IPS-NIHi11 (cell line): ENCODE measurements around the gene VAMP2.

Source experiments
- DNase-seq: peaks from one replicate; pipeline ENCODE4 v3.0.0; 2012; ENCODE audit warnings: mixed read lengths, low spot score

The VAMP2 gene

DNA sequence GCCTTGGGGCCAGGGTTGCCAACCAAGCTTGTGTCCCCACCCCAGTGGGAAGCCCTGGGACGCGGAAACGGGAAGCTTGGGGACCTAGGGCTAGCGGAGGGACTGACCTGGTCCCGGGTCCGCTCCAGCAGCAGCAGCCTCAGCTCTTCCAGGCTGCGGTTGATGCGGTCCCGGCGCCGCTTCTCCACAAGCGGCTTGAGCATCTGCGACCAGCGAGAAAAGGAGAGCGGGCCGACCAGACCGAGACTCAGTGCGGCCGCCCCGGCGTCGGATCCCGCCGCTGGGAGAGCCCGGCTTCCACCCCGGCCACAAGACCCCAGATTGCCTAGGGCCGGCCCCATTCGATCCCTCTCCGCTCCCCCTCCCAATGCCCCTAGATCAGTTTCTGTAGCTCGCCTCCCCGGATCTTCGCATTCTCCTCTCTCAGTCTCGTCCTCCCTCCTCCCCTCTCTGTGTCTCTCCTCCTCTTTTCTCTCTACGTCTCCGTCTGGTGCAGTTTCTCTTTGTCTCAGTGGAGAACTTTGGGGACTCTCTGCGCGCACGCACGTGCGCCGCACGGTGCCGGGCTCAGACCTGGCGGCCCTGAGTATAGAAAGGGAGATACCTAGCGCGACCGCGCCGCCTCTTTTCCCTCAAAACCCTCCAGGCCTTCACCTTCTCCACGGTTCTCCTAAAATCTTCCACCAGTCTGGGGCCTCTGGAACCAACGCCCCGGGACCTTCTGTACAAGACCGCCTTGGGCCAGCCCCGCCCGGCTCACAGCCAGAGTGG lies 39.6 kb downstream of the VAMP2 start:
- DNase-seq, result no peak

GRCh38 chr17:8122422-8122923 lies 40.3 kb downstream of the VAMP2 start:
- DNase-seq, result no peak

DNA sequence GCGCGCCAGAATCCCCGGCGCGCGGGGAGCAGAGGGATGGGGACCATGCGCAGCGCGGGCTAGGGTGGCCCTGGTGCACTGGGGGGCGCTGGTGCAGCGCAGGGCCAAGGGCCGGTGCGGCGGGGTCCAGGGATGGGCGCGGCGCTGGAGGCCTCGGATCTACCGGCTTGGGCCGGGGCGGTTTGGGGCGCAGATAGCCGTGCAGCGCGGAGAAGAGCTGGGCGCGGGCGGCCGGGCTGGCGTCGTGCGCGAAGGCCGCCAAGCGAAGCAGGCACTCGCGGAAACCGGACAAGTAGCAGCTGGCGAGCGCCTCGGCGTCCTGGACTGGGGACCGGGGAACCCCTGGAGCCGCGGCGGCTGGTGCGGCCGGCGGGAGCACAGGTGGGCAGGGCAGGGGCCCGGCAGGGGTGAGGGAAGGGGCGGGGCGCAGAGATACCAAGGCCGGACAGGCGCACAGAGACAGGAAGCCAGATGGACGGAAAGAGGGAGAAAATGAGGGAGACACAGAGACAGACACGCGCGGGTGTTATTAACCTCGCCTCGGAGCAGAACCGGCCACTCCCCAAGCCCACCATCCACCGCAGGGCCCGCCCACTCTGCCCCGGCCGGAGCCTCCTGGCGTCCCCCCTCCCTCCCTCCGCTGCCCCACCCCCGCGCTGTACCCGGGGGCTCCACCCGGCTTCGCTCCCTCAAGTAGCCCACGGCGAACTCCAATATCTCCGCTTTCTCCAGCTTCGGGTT lies 40.9 kb downstream of the VAMP2 start:
- peak; percentile 58 for DNase-seq

DNA sequence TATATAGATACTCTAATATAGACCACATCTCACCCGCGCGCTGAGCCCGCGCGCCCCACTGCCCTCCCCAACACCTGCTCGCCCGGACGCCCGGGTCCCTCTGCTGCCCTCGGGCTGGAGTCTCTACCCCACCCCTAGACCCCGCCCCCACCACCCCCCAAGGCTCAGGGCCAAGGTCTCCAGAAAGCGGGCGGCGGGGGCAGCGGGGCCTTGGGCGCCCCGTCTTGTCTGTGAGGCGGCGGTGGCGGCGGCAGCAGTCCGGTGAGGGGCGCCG lies 41.4 kb downstream of the VAMP2 start:
- DNase-seq, result no peak

DNA sequence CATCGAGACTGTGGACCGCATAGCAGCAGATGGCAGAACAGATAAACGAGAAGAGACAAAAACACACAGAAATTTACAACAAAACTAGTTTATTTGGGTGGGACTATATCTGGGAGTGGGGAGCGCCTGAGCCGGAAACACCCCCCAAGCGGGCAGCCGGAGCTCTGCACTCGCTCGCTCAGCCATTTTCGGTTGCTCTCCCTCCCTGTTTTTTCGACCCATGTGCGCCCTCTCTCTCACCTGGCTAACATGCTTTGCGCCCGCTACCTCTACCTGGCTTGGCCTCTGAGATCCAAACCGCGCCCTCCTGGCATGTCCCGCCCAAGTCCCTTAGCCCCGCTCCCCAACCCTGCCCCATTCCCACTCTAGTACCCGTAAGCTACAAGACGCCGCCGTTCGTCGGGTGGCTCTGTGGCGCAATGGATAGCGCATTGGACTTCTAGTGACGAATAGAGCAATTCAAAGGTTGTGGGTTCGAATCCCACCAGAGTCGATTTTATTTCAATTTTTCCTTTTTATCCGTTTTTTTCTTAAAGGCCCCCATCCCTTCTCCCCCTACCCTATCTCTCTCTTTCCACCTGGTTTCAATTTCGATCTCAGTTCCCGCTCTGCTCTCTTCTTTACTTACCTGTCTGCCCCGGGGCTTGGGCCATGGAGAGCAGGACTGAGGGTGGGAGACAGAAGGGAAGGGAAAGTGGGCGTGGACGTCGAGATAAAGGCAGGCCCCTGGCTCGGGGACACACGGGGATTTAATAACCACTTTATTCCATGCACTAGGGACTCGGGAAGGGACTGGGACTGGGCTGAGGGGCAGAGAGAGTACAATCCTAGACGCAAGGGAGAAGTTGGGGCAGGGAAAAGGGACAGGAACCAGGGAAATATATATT lies 42.0 kb downstream of the VAMP2 start:
- peak; percentile 64 for DNase-seq

- DNase-seq, result no peak
Measured at GRCh38 chr17:8119581-8120519, 42.9 kb downstream of the VAMP2 start.

- DNase-seq, result peak; percentile 85
Measured at GRCh38 chr17:8118769-8119580, 43.8 kb downstream of the VAMP2 start.

DNA sequence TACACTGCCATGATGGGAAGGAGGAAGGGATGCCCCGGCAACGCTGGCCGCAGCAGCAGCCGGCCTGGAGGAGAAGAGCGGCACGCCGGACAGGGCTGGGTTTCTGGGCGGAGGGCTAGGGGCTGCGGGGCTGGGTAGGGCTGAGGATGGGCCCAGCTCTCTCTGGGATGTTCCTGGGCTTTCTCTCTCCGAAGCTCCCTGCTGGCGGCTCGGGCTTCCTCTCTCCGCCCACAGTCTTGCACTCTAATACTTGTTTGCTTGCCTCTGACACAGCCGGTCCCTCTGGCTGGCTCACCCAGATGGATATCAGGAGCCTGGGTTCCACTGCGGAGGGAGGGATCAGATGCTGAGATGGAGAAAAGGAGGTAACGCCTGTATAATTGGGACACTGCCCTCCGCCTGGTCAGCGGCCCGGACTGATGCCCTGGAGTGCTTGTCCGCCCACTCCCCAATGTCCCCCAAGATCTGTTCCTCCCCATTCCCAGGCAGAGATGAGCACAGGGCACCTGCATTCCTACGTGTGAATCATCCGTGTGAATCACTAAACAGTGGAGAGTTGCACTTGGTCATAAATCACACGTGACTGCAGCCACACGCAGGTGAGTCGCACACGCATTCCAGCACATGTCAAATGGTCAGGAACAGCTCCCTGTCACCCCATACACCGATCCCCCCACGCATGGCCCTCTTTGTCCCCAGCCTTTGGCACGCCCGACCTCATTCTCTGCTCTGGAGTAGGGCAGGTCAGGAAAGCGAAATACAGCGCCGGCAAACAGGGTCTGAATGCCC lies 44.6 kb downstream of the VAMP2 start, which contains the start of gene ALOXE3:
Gene ALOXE3 (minus strand): TSS at position 535 of the 789 bp plus-strand sequence. CDS start 524 bp downstream, at position 11.
- DNase-seq, result peak; percentile 43

DNA sequence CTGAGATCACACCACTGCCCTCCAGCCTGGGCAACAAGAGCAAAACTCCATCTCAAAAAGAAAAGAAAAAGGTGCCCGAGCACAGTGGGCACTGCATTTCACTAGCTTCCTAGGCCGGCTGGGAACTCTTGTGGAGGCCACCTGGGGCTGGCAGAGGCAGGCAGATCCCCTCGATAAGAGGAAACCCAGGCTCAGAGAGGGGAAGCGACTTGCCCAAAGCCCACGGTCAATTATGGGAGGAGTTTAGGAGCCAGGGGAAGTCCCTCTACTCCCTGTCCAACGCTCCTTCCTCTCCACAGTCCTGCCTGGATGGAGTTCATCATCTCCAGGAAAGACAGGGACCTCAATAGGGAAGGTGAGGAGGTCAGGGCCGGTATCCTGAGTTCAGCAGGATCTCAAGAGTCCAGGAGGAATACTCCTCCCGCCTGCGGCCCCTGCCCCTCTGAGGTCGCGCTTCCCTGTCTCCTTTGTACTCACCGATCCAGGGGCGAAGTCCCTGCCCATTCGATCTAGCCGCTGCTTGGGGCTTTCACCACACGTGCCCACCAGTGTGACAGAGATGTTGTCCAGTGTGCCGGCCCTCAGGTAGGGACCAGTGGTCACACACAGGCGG lies 45.3 kb downstream of the VAMP2 start:
- DNase-seq, result no peak

DNA sequence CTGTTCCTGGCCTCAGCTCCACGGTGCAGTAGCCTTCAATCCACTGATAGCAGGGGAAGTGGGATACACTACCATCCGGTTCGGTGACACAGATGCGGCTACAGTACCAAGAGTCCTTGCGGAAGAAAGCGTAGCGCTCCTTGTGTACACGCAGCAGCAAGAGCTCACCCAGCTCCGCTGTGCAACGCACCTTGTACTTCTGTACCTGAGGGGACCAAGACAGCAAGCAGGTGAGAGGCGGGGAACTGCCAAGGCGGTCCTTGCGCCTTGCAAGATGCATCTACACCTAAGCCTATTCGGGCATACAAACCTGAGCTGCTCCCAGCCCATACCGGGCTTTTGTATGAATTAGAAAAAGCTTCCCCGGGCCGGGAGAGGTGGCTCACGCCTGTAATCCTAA lies 46.0 kb downstream of the VAMP2 start:
- DNase-seq, result no peak

DNA sequence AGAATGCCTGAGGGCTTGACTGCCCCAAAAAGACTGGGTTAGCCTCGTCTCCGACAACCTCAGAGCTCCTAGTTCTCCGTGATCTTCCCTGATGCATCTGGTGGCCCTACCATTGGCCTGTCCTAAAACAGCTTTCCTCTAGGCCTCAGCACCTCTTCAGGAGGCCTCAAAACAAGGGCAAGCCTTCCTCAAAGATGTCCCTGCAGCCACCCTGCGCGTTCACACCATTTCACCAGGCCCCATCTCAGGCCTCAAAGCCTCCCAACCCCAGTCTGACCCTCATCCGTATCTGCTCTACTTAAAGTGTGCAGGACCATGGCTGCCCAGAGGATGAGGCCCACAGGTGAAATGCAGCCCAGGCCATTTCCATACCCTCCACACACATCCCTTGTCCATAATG lies 51.8 kb downstream of the VAMP2 start:
- DNase-seq, result no peak

DNA sequence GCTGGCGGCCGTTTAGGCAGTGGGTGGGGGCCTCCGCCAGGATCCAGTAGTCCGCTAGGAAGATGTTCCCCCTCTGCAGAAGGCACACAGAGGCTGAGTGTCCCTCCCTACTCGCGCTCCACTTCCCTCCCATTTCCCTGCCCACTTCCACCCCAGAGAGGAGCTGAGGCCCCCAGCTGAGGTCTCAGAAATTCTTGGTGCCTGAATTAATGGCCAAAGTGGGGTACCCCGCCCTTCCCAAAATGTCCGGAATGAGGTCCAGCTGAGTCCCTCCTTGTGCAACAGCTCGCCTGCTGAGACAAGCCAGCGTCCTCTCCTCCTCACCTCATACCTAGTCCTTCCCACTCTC lies 52.3 kb downstream of the VAMP2 start:
- no peak for DNase-seq

DNA sequence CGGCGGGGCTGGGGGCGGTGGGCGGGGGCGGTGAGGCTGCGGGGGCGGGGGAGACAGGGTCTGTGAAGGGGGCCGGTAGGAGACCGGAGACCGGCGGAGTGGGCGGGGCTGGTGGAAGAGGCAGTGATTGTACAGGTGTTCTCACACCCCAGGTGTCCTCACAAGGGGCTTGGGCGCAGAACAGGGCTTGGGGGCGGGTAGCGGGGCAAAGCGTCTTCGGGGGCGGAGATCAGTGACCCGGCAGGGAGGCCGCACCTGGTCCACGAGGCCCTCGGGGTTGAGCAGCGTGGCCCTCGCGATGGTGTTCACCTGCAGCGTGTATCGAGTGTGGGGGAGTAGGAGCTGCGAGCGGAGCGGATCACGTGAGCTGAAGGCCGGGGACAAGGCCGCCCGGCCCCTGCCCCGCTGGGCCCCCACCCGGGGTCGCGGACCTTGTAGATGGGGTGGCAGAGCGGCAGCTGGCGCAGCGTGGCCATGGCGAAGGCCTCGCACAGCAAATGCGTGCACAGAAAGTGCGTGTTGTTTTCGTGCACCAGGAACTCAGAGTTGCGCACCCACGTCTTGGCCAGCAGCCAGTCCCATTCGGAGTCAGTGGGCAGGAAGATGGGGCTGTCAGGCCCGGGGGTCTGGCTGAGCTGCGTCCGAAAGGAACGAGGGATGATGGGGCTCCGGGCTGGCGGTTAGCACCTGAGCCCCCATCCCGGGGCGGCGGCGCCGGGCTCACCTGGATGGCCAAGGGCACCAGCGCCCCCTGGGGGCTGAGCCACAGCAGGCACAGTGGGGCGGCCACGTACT lies 52.9 kb downstream of the VAMP2 start:
- DNase-seq, result peak; percentile 93
